Caki2 (cell line): ENCODE data around the gene SRPK3. TPM values are rescaled to one million over a fixed set of nuclear protein-coding genes. Genes with fewer than 3 reads are reported as not detected.

Experiments used
- total RNA-seq: library from RNA; depleted of rRNA; stranded (reverse); fragments of >200 nt; shearing (Covaris generic); gene quantifications from 2 replicates; pipeline ENCODE4 v1.2.3, GENCODE V29; 2014; ENCODE audit warnings: low replicate concordance; rRNA removed

The SRPK3 gene
- total RNA-seq, 1 experiment from 2014 or later, result not detected

Other genes starting within 250 kb of the SRPK3 start
- gene CCNQ, start 181.9 kb upstream of the SRPK3 start, total RNA-seq, result 45.1 and 57.1 TPM in 2 replicates
- gene DUSP9, start 133.8 kb upstream of the SRPK3 start, total RNA-seq, result 9.9 and 16.0 TPM in 2 replicates
- gene PNCK, start 107.2 kb upstream of the SRPK3 start, total RNA-seq, result not detected in 2 replicates
- 1.7 and 2.1 TPM in 2 replicates for gene SLC6A8, start 93.1 kb upstream of the SRPK3 start, total RNA-seq
- gene BCAP31, start 56.7 kb upstream of the SRPK3 start, total RNA-seq, result 307 TPM in 2 replicates
- 7.3 and 19.3 TPM in 2 replicates for gene ABCD1, start 56.2 kb upstream of the SRPK3 start, total RNA-seq
- 1.7 and 2.5 TPM in 2 replicates for gene PLXNB3, start 16.8 kb upstream of the SRPK3 start, total RNA-seq
- gene IDH3G, start 13.3 kb downstream of the SRPK3 start, total RNA-seq, result 44.9 and 63.0 TPM in 2 replicates
- 177 and 185 TPM in 2 replicates for gene SSR4, start 13.6 kb downstream of the SRPK3 start, total RNA-seq
- gene PDZD4, start 49.5 kb downstream of the SRPK3 start, total RNA-seq, result 4.3 and 8.5 TPM in 2 replicates
- gene L1CAM, start 105.1 kb downstream of the SRPK3 start, total RNA-seq, result 37.1 and 49.7 TPM in 2 replicates
- 0.09 TPM in 1 of 2 replicates, not detected in the other for gene AVPR2, start 123.6 kb downstream of the SRPK3 start, total RNA-seq
- gene ARHGAP4, start 145.2 kb downstream of the SRPK3 start, total RNA-seq, result 8.1 and 15.3 TPM in 2 replicates
- 119 and 121 TPM in 2 replicates for gene NAA10, start 154.0 kb downstream of the SRPK3 start, total RNA-seq
- 13.5 and 15.5 TPM in 2 replicates for gene RENBP, start 163.6 kb downstream of the SRPK3 start, total RNA-seq
- gene HCFC1, start 190.8 kb downstream of the SRPK3 start, total RNA-seq, result 9.5 and 10.1 TPM in 2 replicates
- gene TMEM187, start 191.7 kb downstream of the SRPK3 start, total RNA-seq, result 5.7 and 16.6 TPM in 2 replicates
- gene IRAK1, start 238.9 kb downstream of the SRPK3 start, total RNA-seq, result 116 and 131 TPM in 2 replicates